NT2/D1 (cell line): ENCODE results near the gene PBX1.

Experiments used
- DNase-seq: peaks from one replicate; pipeline ENCODE4 v3.0.0-alpha.2; 2011; ENCODE audit warnings: low read depth, low spot score
- H3K27me3 ChIP-seq: 2 replicates; pipeline ENCODE4 v1.6.0; 2011; ENCODE audit warnings: mild to moderate bottlenecking; ENCODE audit not compliant: insufficient read length, insufficient read depth
- H3K36me3 ChIP-seq: 2 replicates; pipeline ENCODE4 v1.6.1; 2011; ENCODE audit warnings: mild to moderate bottlenecking, low read length, mixed read lengths; ENCODE audit not compliant: insufficient read depth, insufficient read length
- H3K4me1 ChIP-seq: 2 replicates; pipeline ENCODE4 v1.5.1; 2011; ENCODE audit not compliant: insufficient read depth, insufficient read length
- H3K4me3 ChIP-seq: 2 replicates; pipeline ENCODE4 v1.5.1; 2011; ENCODE audit warnings: low read depth; ENCODE audit not compliant: insufficient read length
- H3K9ac ChIP-seq: 2 replicates; pipeline ENCODE4 v1.6.0; 2011; ENCODE audit warnings: low read depth; ENCODE audit not compliant: insufficient read length
- H3K9me3 ChIP-seq: 2 replicates; pipeline ENCODE4 v1.5.1; 2011; ENCODE audit warnings: mild to moderate bottlenecking, low read length; ENCODE audit not compliant: insufficient read depth
- SUZ12 ChIP-seq: IDR thresholded peaks from 2 replicates; pipeline ENCODE4 v1.6.1; 2011; ENCODE audit not compliant: insufficient read length, insufficient read depth; ENCODE audit errors: extremely low read depth
- YY1 ChIP-seq: IDR thresholded peaks from 2 replicates; pipeline ENCODE4 v1.6.1; 2011; ENCODE audit not compliant: insufficient read length, insufficient read depth
- ZNF274 ChIP-seq: IDR thresholded peaks from 2 replicates; pipeline ENCODE4 v1.6.1; 2011; ENCODE audit warnings: mild to moderate bottlenecking, low read depth, low read length

PBX1 gene

GRCh38 chr1:164683235-164683634 lies 124.3 kb downstream of the PBX1 start:
- DNase-seq: no peak
- Histone ChIP-seq H3K9ac (no peak overlapping the region), H3K4me3 (no peak overlapping the region)

GRCh38 chr1:164685266-164686035 lies 126.5 kb downstream of the PBX1 start:
- Histone ChIP-seq H3K9me3 (no peaks in the 10 kb centered on the region), H3K4me1 (no peaks in the 10 kb centered on the region), H3K4me3 (no peak overlapping the region), H3K9ac (no peak overlapping the region), H3K36me3 (peaks cover 3% of the 10 kb centered on the region), H3K27me3 (no peaks in the 10 kb centered on the region)
- no peak for TF ChIP-seq YY1
- TF ChIP-seq SUZ12: no peak
- no peak for TF ChIP-seq ZNF274
- DNase-seq: no peak

More at GRCh38 chr1:164683235-164683634, 124.3 kb downstream of the PBX1 start:
- Histone ChIP-seq H3K9me3 (no peaks in the 10 kb centered on the region), H3K36me3 (peaks cover 10% of the 10 kb centered on the region), H3K27me3 (no peaks in the 10 kb centered on the region), H3K4me1 (no peaks in the 10 kb centered on the region)
- TF ChIP-seq ZNF274 (no peak), YY1 (no peak), SUZ12 (no peak)

- H3K9ac ChIP-seq: no peak overlapping the region
- peaks cover under 1% of the 10 kb centered on the region for H3K36me3 ChIP-seq
- TF ChIP-seq SUZ12 (no peak), YY1 (no peak), ZNF274 (no peak)
- H3K27me3 ChIP-seq: no peaks in the 10 kb centered on the region
- DNase-seq: no peak
- H3K4me3 ChIP-seq: no peak overlapping the region
- no peaks in the 10 kb centered on the region for H3K9me3 ChIP-seq
- H3K4me1 ChIP-seq: no peaks in the 10 kb centered on the region
Measured at GRCh38 chr1:164687777-164688176, 128.8 kb downstream of the PBX1 start.

GRCh38 chr1:164688791-164689190 lies 129.8 kb downstream of the PBX1 start:
- Histone ChIP-seq H3K9ac (no peak overlapping the region), H3K36me3 (peaks cover 3% of the 10 kb centered on the region), H3K4me3 (no peak overlapping the region), H3K4me1 (no peaks in the 10 kb centered on the region), H3K9me3 (no peaks in the 10 kb centered on the region), H3K27me3 (no peaks in the 10 kb centered on the region)
- DNase-seq: no peak
- no peak for TF ChIP-seq YY1
- no peak for TF ChIP-seq ZNF274
- TF ChIP-seq SUZ12: no peak

- Histone ChIP-seq H3K9me3 (no peaks in the 10 kb centered on the region), H3K36me3 (peaks cover 3% of the 10 kb centered on the region), H3K4me3 (no peak overlapping the region), H3K27me3 (no peaks in the 10 kb centered on the region), H3K4me1 (no peaks in the 10 kb centered on the region), H3K9ac (no peak overlapping the region)
- no peak for TF ChIP-seq ZNF274
- TF ChIP-seq YY1: no peak
- TF ChIP-seq SUZ12: no peak
- DNase-seq: no peak
Measured at GRCh38 chr1:164689672-164690511, 130.9 kb downstream of the PBX1 start.

GRCh38 chr1:164692420-164692819 lies 133.4 kb downstream of the PBX1 start:
- no peaks in the 10 kb centered on the region for H3K9me3 ChIP-seq
- H3K36me3 ChIP-seq: peaks cover 3% of the 10 kb centered on the region
- H3K4me1 ChIP-seq: no peaks in the 10 kb centered on the region
- TF ChIP-seq ZNF274: no peak
- no peak for TF ChIP-seq YY1
- TF ChIP-seq SUZ12: no peak
- H3K4me3 ChIP-seq: no peak overlapping the region
- DNase-seq: no peak
- H3K9ac ChIP-seq: no peak overlapping the region
- no peaks in the 10 kb centered on the region for H3K27me3 ChIP-seq

GRCh38 chr1:164693564-164694359 lies 134.8 kb downstream of the PBX1 start:
- H3K36me3 ChIP-seq: peaks cover 3% of the 10 kb centered on the region
- H3K27me3 ChIP-seq: no peaks in the 10 kb centered on the region
- no peak for TF ChIP-seq ZNF274
- TF ChIP-seq YY1: no peak
- no peak for TF ChIP-seq SUZ12
- H3K9me3 ChIP-seq: no peaks in the 10 kb centered on the region
- H3K9ac ChIP-seq: no peak overlapping the region
- no peaks in the 10 kb centered on the region for H3K4me1 ChIP-seq
- no peak overlapping the region for H3K4me3 ChIP-seq
- DNase-seq: no peak
